Activated CD4-positive, alpha-beta T cell treated with anti-CD3 and anti-CD28 coated beads for 36 hours (primary cell): Measurements from ENCODE around the gene PCCA. TPM values are rescaled to one million over a fixed set of nuclear protein-coding genes. Genes with fewer than 3 reads are reported as not detected.

Source experiments
- ATAC-seq: fragments of 200-7000 bp; cut with Tn5 transposase; one replicate; pipeline ENCODE4 v1.10.0; 2021; ENCODE audit warnings: mild to moderate bottlenecking, moderate library complexity
- CTCF ChIA-PET: fragments of 350-600 bp; sonication (Branson Sonifier 250); formaldehyde crosslinking; loops from one replicate; lab custom pipeline; 2021; ENCODE audit warnings: antibody characterized with exemption; lab: Charles Lee
- POLR2A ChIA-PET: fragments of 350-600 bp; sonication (Branson Sonifier 250); formaldehyde crosslinking; loops from one replicate; lab custom pipeline; 2021; ENCODE audit warnings: antibody characterized with exemption, inconsistent platforms; lab: Charles Lee
- DNase-seq: peaks from one replicate; pipeline ENCODE4 v3.0.0-alpha.2; 2020
- H3K27ac Mint-ChIP-seq: one replicate; pipeline ENCODE4 v1.8.0; 2021; ENCODE audit warnings: mixed read lengths
- H3K27me3 Mint-ChIP-seq: one replicate; pipeline ENCODE4 v1.8.0; 2021; ENCODE audit warnings: mixed read lengths
- H3K36me3 Mint-ChIP-seq: one replicate; pipeline ENCODE4 v1.8.0; 2021; ENCODE audit warnings: low read depth, mixed read lengths
- H3K4me1 Mint-ChIP-seq: one replicate; pipeline ENCODE4 v1.8.0; 2021; ENCODE audit warnings: mixed read lengths
- H3K4me3 Mint-ChIP-seq: one replicate; pipeline ENCODE4 v1.8.0; 2021; ENCODE audit warnings: mild to moderate bottlenecking, moderate library complexity, mixed read lengths
- H3K9me3 Mint-ChIP-seq: one replicate; pipeline ENCODE4 v1.8.0; 2021; ENCODE audit warnings: low read depth, mixed read lengths
- intact Hi-C, 2 experiments: fragments of 100-400 bp; cut with DNase I in 1 of 2; cut with micrococcal nuclease in 1 of 2; formaldehyde crosslinking; loops; one replicate each; pipeline versions ENCODE4 v1.14.2 to v1.15.1; 2022 to 2024; cut with DNase I, micrococcal nuclease
- total RNA-seq, 2 experiments: library from RNA; stranded (reverse); gene quantifications; one replicate each; pipeline ENCODE4 v1.2.3, GENCODE V29; 2021

PCCA gene
- 1 to 10 TPM; 5.8 to 7.3 TPM for total RNA-seq

DNA sequence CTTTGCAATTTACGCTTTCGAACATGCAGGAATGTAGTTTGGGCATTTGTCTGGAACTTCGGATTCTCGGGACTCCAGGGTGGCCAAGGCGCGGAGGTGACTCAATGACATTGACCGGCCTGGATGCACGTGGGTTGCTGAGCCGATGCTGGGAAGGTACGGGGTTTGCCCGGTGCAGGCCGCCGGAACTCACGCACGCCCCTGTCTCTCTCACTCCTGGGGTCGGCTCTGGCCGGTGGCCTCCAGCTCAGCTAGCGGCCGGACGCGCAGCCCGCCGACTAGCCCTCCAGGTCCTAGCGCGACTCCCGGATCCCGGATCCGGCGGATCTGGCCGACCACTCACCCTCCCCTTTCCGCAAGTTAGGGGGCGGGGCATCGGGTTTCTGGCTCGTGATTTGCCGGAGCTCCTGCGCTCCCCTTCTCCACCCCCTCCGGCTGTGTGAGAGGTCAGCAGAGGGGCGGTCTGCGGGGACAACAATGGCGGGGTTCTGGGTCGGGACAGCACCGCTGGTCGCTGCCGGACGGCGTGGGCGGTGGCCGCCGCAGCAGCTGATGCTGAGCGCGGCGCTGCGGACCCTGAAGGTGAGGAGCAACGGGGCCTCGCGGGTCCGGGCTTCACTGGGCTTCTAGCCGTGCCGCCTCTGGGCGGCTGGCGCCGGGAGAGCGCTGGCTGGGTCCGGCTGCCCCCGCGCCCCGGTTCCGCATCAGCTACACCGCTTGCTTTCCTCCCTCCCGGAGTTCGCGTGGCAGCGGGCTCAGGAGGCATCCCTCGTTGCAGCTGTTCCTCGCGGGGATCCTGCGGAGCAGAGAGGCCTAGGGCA, at the start of gene PCCA:
Gene PCCA (plus strand): TSS at position 450 of the 821 bp plus-strand sequence. CDS start 28 bp downstream, at position 478.
- intact Hi-C loops, result loop anchor here (1.0 to 5.0 kb wide), 4 partner anchors 10 to 587 kb away; partner anchors contain the start of genes CLYBL (in 1 of the 2) and TM9SF2 (in 1 of the 2)
- peaks cover 14% of the 10 kb centered on the region for H3K4me1 Mint-ChIP-seq
- DNase-seq (peak; percentile 86), ATAC-seq (peak; percentile 87)
- no peaks in the 10 kb centered on the region for H3K9me3 Mint-ChIP-seq
- POLR2A ChIA-PET, result no interaction called here
- H3K36me3 Mint-ChIP-seq, result no peaks in the 10 kb centered on the region
- H3K27ac Mint-ChIP-seq, result peak within 1 kb of the TSS; percentile 84
- no peaks in the 10 kb centered on the region for H3K27me3 Mint-ChIP-seq
- CTCF ChIA-PET, result interaction anchor here (1.0 to 1.7 kb wide), 5 partner anchors 10 to 426 kb away, joined by 3 to 6 read pairs (median 4); no protein-coding TSS in a partner anchor
- H3K4me3 Mint-ChIP-seq, result peak within 1 kb of the TSS; percentile 78

DNA sequence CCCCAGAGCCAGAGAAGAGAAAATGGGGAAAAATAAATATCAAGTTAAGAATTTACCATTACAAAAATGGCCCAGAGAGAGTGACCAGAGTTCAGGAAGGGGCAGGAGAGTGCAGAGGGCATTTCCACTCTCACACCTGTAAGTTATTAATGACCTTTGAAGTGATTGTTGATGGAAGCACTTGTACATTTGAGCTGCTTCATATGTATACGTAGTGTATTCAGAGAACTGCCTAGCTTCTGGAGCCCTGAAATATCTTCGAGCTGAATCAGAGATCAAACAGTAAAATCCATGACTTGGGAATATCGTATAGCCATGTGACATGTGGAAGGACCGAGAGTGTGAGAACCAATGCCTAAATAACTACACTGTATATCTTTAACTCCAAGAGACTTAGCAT, 49.2 kb upstream of the PCCA start:
- H3K4me3 Mint-ChIP-seq, result no peak overlapping the region
- ChIA-PET CTCF (interaction anchor here (1.7 kb wide), 1 partner anchor 139 kb away, joined by 3 read pairs; no protein-coding TSS in a partner anchor), POLR2A (no interaction called here)
- no peaks in the 10 kb centered on the region for H3K9me3 Mint-ChIP-seq
- no peak for DNase-seq
- intact Hi-C loops, result no loop called here
- H3K36me3 Mint-ChIP-seq, result no peaks in the 10 kb centered on the region
- H3K27ac Mint-ChIP-seq, result no peak overlapping the region
- ATAC-seq, result no peak
- no peaks in the 10 kb centered on the region for H3K27me3 Mint-ChIP-seq
- H3K4me1 Mint-ChIP-seq, result no peaks in the 10 kb centered on the region

- Mint-ChIP-seq H3K27ac (no peak overlapping the region), H3K27me3 (no peaks in the 10 kb centered on the region), H3K4me3 (no peak overlapping the region), H3K36me3 (no peaks in the 10 kb centered on the region), H3K4me1 (no peaks in the 10 kb centered on the region), H3K9me3 (no peaks in the 10 kb centered on the region)
- intact Hi-C loops, result no loop called here
- no peak for ATAC-seq
- CTCF ChIA-PET, result interaction anchor here (1.7 kb wide), 1 partner anchor 139 kb away, joined by 3 read pairs; no protein-coding TSS in a partner anchor
- DNase-seq, result no peak
- POLR2A ChIA-PET, result no interaction called here
These were observed 48.7 kb upstream of the PCCA start for GRCh38 chr13:100040196-100040595.

GRCh38 chr13:100044936-100045335, 44.0 kb upstream of the PCCA start:
- no peaks in the 10 kb centered on the region for H3K4me1 Mint-ChIP-seq
- no peak overlapping the region for H3K27ac Mint-ChIP-seq
- no peaks in the 10 kb centered on the region for H3K9me3 Mint-ChIP-seq
- no peak overlapping the region for H3K4me3 Mint-ChIP-seq
- no peak for ATAC-seq
- ChIA-PET POLR2A (no interaction called here), CTCF (no interaction called here)
- H3K27me3 Mint-ChIP-seq, result no peaks in the 10 kb centered on the region
- H3K36me3 Mint-ChIP-seq, result no peaks in the 10 kb centered on the region
- no peak for DNase-seq
- intact Hi-C loops, result no loop called here

DNA sequence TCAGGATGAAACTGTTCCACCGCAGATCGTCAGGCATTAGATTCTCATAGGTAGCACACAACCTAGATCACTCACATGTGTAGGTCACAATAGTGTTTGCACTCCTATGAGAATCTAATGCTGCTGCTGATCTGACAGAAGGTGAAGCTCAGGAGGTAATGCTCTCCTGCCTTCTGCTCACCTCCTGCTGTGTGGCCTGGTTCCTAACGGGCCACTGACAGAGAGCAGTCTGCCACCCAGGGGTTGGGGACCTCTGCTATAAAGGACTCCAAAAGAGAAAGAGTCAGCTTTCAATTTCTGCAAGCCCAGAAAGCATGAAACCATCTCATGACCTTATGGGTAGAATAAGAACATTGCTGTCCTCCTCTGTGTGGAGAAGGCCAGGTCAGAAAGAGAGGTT, 43.5 kb upstream of the PCCA start:
- CTCF ChIA-PET, result no interaction called here
- H3K4me1 Mint-ChIP-seq, result no peaks in the 10 kb centered on the region
- POLR2A ChIA-PET, result no interaction called here
- intact Hi-C loops, result no loop called here
- H3K36me3 Mint-ChIP-seq, result no peaks in the 10 kb centered on the region
- no peak overlapping the region for H3K4me3 Mint-ChIP-seq
- no peaks in the 10 kb centered on the region for H3K9me3 Mint-ChIP-seq
- no peak overlapping the region for H3K27ac Mint-ChIP-seq
- DNase-seq, result no peak
- no peak for ATAC-seq
- H3K27me3 Mint-ChIP-seq, result no peaks in the 10 kb centered on the region

- Mint-ChIP-seq H3K4me3 (no peak overlapping the region), H3K4me1 (no peaks in the 10 kb centered on the region), H3K27me3 (no peaks in the 10 kb centered on the region), H3K9me3 (no peaks in the 10 kb centered on the region), H3K27ac (no peak overlapping the region), H3K36me3 (no peaks in the 10 kb centered on the region)
- DNase-seq (no peak), ATAC-seq (no peak)
- ChIA-PET CTCF (no interaction called here), POLR2A (interaction anchor here (0.6 kb wide), 1 partner anchor 473 kb away, joined by 3 read pairs; no protein-coding TSS in a partner anchor)
- intact Hi-C loops, result no loop called here
These were observed 37.8 kb upstream of the PCCA start for GRCh38 chr13:100051070-100051469.

DNA sequence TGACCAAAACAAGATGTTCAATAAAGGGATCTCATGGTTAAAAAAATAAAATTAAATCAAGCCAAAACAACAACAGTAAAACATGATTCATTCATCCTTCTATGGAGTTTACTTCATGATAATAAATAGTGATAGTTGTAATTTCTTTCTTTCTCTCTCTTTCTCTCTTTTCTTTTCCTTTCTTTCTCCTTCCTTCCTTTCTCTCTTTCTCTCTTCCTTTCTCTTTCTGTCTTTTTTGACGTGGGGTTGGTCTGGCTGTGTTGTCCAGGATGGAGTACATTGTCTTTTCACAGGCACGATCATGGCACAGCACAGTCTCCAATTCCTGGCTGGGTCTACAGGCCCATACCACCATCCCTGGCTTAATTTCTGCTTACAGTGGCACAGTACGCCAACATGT, 29.1 kb upstream of the PCCA start:
- ATAC-seq (no peak), DNase-seq (no peak)
- POLR2A ChIA-PET, result no interaction called here
- H3K9me3 Mint-ChIP-seq, result peaks cover 8% of the 10 kb centered on the region
- intact Hi-C loops, result no loop called here
- CTCF ChIA-PET, result no interaction called here
- no peaks in the 10 kb centered on the region for H3K4me1 Mint-ChIP-seq
- no peaks in the 10 kb centered on the region for H3K36me3 Mint-ChIP-seq
- no peak overlapping the region for H3K4me3 Mint-ChIP-seq
- no peak overlapping the region for H3K27ac Mint-ChIP-seq
- H3K27me3 Mint-ChIP-seq, result peaks cover 9% of the 10 kb centered on the region

GRCh38 chr13:100063333-100063732, 25.6 kb upstream of the PCCA start:
- Mint-ChIP-seq H3K9me3 (peaks cover 5% of the 10 kb centered on the region), H3K27ac (no peak overlapping the region), H3K27me3 (peaks cover 10% of the 10 kb centered on the region), H3K36me3 (no peaks in the 10 kb centered on the region), H3K4me3 (no peak overlapping the region), H3K4me1 (no peaks in the 10 kb centered on the region)
- POLR2A ChIA-PET, result no interaction called here
- DNase-seq, result no peak
- intact Hi-C loops, result no loop called here
- CTCF ChIA-PET, result no interaction called here
- no peak for ATAC-seq

- no peak overlapping the region for H3K27ac Mint-ChIP-seq
- CTCF ChIA-PET, result interaction anchor here (1.6 kb wide), 1 partner anchor 408 kb away, joined by 4 read pairs; no protein-coding TSS in a partner anchor
- ATAC-seq, result no peak
- POLR2A ChIA-PET, result no interaction called here
- no peak overlapping the region for H3K4me3 Mint-ChIP-seq
- H3K27me3 Mint-ChIP-seq, result peaks cover 10% of the 10 kb centered on the region
- H3K4me1 Mint-ChIP-seq, result no peaks in the 10 kb centered on the region
- no peaks in the 10 kb centered on the region for H3K36me3 Mint-ChIP-seq
- intact Hi-C loops, result no loop called here
- no peak for DNase-seq
- H3K9me3 Mint-ChIP-seq, result peaks cover 2% of the 10 kb centered on the region
These were observed 25.0 kb upstream of the PCCA start for GRCh38 chr13:100063906-100064305.

GRCh38 chr13:100068133-100068931, 20.6 kb upstream of the PCCA start:
- intact Hi-C loops, result no loop called here
- ATAC-seq, result no peak
- Mint-ChIP-seq H3K4me1 (no peaks in the 10 kb centered on the region), H3K9me3 (no peaks in the 10 kb centered on the region), H3K27ac (no peak overlapping the region), H3K4me3 (no peak overlapping the region), H3K36me3 (no peaks in the 10 kb centered on the region), H3K27me3 (peaks cover 7% of the 10 kb centered on the region)
- ChIA-PET CTCF (no interaction called here), POLR2A (no interaction called here)
- DNase-seq, result no peak

- POLR2A ChIA-PET, result no interaction called here
- H3K9me3 Mint-ChIP-seq, result no peaks in the 10 kb centered on the region
These were observed 19.6 kb upstream of the PCCA start for GRCh38 chr13:100069278-100069677.

More at GRCh38 chr13:100069278-100069677, 19.6 kb upstream of the PCCA start:
- DNase-seq (no peak), ATAC-seq (no peak)
- intact Hi-C loops, result no loop called here
- Mint-ChIP-seq H3K27me3 (peaks cover 6% of the 10 kb centered on the region), H3K4me1 (no peaks in the 10 kb centered on the region), H3K36me3 (no peaks in the 10 kb centered on the region), H3K4me3 (no peak overlapping the region), H3K27ac (no peak overlapping the region)
- CTCF ChIA-PET, result no interaction called here
